ENCODE data around the gene ARSB. TPM values are rescaled to one million over a fixed set of nuclear protein-coding genes. Genes with fewer than 3 reads are reported as not detected.

The ARSB gene
- total and polyA plus RNA-seq, 9 of the 15 experiments (the other 6 are each of a cell fraction or from before 2014, with no cell fraction given): 0.52 to 4.6 (median 2.4) TPM

DNA sequence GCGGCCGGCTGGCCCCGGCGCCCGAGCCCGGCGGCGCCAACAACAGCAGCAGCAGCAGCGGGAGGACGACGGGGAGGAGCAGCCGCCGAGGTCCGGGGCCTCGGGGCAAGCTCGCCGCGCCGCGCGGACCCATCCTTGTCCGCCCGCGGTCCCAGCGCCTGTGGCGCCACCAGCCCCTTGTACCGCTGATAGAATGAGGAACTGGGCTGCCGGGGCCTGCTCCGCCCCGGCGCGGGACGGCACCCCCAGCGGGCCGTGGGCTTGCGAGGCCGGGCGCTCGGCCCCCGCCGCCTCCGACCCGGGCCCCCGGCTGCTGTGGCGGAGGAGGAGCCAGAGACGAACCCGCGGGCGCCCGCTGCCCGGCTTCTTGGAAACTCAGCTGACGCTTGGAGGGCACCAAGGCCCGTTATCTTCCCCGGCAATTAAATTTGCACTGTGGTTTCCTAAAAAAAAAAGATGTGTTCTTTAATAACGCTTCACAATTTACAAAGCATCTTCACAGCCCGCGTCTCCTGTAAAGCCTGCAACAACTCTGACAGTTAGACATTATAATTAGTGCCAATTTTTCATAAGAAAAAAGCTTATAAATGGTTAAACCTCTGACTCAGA is at the start of gene ARSB (continued):
- TF ChIP-seq POLR2AphosphoS5 (IDR thresholded peaks at IDR 0.05; ENCODE audit: control insufficient read depth, insufficient read depth, low read depth, low read length): no peak
- TF ChIP-seq, protein P1, sequence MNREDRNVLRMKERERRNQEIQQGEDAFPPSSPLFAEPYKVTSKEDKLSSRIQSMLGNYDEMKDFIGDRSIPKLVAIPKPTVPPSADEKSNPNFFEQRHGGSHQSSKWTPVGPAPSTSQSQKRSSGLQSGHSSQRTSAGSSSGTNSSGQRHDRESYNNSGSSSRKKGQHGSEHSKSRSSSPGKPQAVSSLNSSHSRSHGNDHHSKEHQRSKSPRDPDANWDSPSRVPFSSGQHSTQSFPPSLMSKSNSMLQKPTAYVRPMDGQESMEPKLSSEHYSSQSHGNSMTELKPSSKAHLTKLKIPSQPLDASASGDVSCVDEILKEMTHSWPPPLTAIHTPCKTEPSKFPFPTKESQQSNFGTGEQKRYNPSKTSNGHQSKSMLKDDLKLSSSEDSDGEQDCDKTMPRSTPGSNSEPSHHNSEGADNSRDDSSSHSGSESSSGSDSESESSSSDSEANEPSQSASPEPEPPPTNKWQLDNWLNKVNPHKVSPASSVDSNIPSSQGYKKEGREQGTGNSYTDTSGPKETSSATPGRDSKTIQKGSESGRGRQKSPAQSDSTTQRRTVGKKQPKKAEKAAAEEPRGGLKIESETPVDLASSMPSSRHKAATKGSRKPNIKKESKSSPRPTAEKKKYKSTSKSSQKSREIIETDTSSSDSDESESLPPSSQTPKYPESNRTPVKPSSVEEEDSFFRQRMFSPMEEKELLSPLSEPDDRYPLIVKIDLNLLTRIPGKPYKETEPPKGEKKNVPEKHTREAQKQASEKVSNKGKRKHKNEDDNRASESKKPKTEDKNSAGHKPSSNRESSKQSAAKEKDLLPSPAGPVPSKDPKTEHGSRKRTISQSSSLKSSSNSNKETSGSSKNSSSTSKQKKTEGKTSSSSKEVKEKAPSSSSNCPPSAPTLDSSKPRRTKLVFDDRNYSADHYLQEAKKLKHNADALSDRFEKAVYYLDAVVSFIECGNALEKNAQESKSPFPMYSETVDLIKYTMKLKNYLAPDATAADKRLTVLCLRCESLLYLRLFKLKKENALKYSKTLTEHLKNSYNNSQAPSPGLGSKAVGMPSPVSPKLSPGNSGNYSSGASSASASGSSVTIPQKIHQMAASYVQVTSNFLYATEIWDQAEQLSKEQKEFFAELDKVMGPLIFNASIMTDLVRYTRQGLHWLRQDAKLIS (CRISPR knock-in tag; IDR thresholded peaks at IDR 0.05): no peak
- TF ChIP-seq ZNF263 (CRISPR knock-in tag; IDR thresholded peaks at IDR 0.05; ENCODE audit: borderline replicate concordance): peak; percentile 89
- TF ChIP-seq, protein P2, sequence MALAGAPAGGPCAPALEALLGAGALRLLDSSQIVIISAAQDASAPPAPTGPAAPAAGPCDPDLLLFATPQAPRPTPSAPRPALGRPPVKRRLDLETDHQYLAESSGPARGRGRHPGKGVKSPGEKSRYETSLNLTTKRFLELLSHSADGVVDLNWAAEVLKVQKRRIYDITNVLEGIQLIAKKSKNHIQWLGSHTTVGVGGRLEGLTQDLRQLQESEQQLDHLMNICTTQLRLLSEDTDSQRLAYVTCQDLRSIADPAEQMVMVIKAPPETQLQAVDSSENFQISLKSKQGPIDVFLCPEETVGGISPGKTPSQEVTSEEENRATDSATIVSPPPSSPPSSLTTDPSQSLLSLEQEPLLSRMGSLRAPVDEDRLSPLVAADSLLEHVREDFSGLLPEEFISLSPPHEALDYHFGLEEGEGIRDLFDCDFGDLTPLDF (CRISPR knock-in tag; IDR thresholded peaks at IDR 0.05): no peak
- TF ChIP-seq, protein P3, sequence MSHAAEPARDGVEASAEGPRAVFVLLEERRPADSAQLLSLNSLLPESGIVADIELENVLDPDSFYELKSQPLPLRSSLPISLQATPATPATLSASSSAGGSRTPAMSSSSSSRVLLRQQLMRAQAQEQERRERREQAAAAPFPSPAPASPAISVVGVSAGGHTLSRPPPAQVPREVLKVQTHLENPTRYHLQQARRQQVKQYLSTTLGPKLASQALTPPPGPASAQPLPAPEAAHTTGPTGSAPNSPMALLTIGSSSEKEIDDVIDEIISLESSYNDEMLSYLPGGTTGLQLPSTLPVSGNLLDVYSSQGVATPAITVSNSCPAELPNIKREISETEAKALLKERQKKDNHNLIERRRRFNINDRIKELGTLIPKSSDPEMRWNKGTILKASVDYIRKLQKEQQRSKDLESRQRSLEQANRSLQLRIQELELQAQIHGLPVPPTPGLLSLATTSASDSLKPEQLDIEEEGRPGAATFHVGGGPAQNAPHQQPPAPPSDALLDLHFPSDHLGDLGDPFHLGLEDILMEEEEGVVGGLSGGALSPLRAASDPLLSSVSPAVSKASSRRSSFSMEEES (CRISPR knock-in tag; IDR thresholded peaks at IDR 0.05): no peak
- no peak for TF ChIP-seq BACH1 (tag; IDR thresholded peaks at IDR 0.05)
- TF ChIP-seq, protein P4, sequence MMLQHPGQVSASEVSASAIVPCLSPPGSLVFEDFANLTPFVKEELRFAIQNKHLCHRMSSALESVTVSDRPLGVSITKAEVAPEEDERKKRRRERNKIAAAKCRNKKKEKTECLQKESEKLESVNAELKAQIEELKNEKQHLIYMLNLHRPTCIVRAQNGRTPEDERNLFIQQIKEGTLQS (IDR thresholded peaks at IDR 0.05): no peak
- TF ChIP-seq, protein P4 (CRISPR knock-in tag; conservative IDR thresholded peaks at IDR 0.05): no peak
- no peak for TF ChIP-seq HDAC1 (IDR thresholded peaks at IDR 0.05)
- TF ChIP-seq ERF (CRISPR knock-in tag; IDR thresholded peaks at IDR 0.05): no peak
- peak; percentile 86 for TF ChIP-seq CTBP1 (IDR thresholded peaks at IDR 0.05; ENCODE audit: borderline replicate concordance)
- TF ChIP-seq NRF1 (conservative IDR thresholded peaks at IDR 0.05 in 1 of 2, IDR thresholded peaks at IDR 0.05 in 1 of 2): no peak
- TF ChIP-seq, protein P5, sequence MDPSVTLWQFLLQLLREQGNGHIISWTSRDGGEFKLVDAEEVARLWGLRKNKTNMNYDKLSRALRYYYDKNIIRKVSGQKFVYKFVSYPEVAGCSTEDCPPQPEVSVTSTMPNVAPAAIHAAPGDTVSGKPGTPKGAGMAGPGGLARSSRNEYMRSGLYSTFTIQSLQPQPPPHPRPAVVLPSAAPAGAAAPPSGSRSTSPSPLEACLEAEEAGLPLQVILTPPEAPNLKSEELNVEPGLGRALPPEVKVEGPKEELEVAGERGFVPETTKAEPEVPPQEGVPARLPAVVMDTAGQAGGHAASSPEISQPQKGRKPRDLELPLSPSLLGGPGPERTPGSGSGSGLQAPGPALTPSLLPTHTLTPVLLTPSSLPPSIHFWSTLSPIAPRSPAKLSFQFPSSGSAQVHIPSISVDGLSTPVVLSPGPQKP (CRISPR knock-in tag; IDR thresholded peaks at IDR 0.05): no peak
- TF ChIP-seq, protein P6, sequence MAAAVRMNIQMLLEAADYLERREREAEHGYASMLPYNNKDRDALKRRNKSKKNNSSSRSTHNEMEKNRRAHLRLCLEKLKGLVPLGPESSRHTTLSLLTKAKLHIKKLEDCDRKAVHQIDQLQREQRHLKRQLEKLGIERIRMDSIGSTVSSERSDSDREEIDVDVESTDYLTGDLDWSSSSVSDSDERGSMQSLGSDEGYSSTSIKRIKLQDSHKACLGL (CRISPR knock-in tag; IDR thresholded peaks at IDR 0.05; ENCODE audit: borderline replicate concordance, poor library complexity, severe bottlenecking): no peak
- TF ChIP-seq ZC3H4 (CRISPR knock-in tag; IDR thresholded peaks at IDR 0.05; ENCODE audit: borderline replicate concordance): no peak
- TF ChIP-seq YBX1 (IDR thresholded peaks at IDR 0.05): no peak
- no peak for TF ChIP-seq SMAD1 (IDR thresholded peaks at IDR 0.05; ENCODE audit: low read depth, low read length, partially characterized antibody)
- TF ChIP-seq SPI1 (IDR thresholded peaks at IDR 0.05; ENCODE audit: borderline replicate concordance, low read depth, low read length): peak; percentile 93
- TF ChIP-seq KLF6 (CRISPR knock-in tag; IDR thresholded peaks at IDR 0.05; ENCODE audit: borderline replicate concordance): no peak

Measured in K562 (cell line).